Measurements from ENCODE around the gene TBX18. TPM values are rescaled to one million over a fixed set of nuclear protein-coding genes. Genes with fewer than 3 reads are reported as not detected.

Gene TBX18
- total RNA-seq, 1 donor from 2014 or later = 1.0 TPM

GRCh38 chr6:84643778-84644177 lies 120.6 kb downstream of the TBX18 start:
- DNase-seq = no peak

GRCh38 chr6:84641076-84641475 lies 123.3 kb downstream of the TBX18 start:
- H3K4me1 ChIP-seq = no peaks in the 10 kb centered on the region
- H3K36me3 ChIP-seq = no peaks in the 10 kb centered on the region
- ATAC-seq = no peak
- TF ChIP-seq CTCF (IDR thresholded peaks at IDR 0.05) = no peak
- H3K27me3 ChIP-seq = no peaks in the 10 kb centered on the region
- H3K27ac ChIP-seq = no peak overlapping the region
- H3K4me3 ChIP-seq = no peak overlapping the region
- no peaks in the 10 kb centered on the region for H3K9me3 ChIP-seq
- no peak for DNase-seq
- intact Hi-C loops (cut with DNase I) = no loop called here

More at GRCh38 chr6:84643778-84644177, 120.6 kb downstream of the TBX18 start:
- intact Hi-C loops (cut with DNase I) = no loop called here
- Histone ChIP-seq H3K27me3 (no peaks in the 10 kb centered on the region), H3K9me3 (no peaks in the 10 kb centered on the region), H3K36me3 (no peaks in the 10 kb centered on the region), H3K27ac (no peak overlapping the region), H3K4me3 (no peak overlapping the region), H3K4me1 (no peaks in the 10 kb centered on the region)
- TF ChIP-seq CTCF (IDR thresholded peaks at IDR 0.05) = no peak
- ATAC-seq = peak; percentile 59

- Histone ChIP-seq H3K36me3 (no peaks in the 10 kb centered on the region), H3K4me1 (no peaks in the 10 kb centered on the region), H3K4me3 (no peak overlapping the region), H3K9me3 (no peaks in the 10 kb centered on the region), H3K27me3 (no peaks in the 10 kb centered on the region), H3K27ac (no peak overlapping the region)
- no peak for TF ChIP-seq CTCF (IDR thresholded peaks at IDR 0.05)
- DNase-seq (no peak), ATAC-seq (no peak)
- intact Hi-C loops (cut with DNase I) = no loop called here
Observed at GRCh38 chr6:84639396-84639795, 125.0 kb downstream of the TBX18 start.

GRCh38 chr6:84638286-84638685 lies 126.1 kb downstream of the TBX18 start:
- DNase-seq = no peak
- H3K36me3 ChIP-seq = no peaks in the 10 kb centered on the region
- intact Hi-C loops (cut with DNase I) = no loop called here

More at GRCh38 chr6:84638286-84638685, 126.1 kb downstream of the TBX18 start:
- Histone ChIP-seq H3K27ac (no peak overlapping the region), H3K27me3 (no peaks in the 10 kb centered on the region), H3K4me3 (no peak overlapping the region), H3K4me1 (no peaks in the 10 kb centered on the region), H3K9me3 (no peaks in the 10 kb centered on the region)
- ATAC-seq = no peak
- no peak for TF ChIP-seq CTCF (IDR thresholded peaks at IDR 0.05)
